K562 (cell line): ENCODE data around the gene KCNK2. TPM values are rescaled to one million over a fixed set of nuclear protein-coding genes. Genes with fewer than 3 reads are reported as not detected.

ENCODE experiments used
- ATAC-seq: fragments of 200-7000 bp; cut with Tn5 transposase; 3 replicates; pipeline ENCODE4 v1.9.1; 2020; ENCODE audit warnings: moderate library complexity
- BruUV-seq: library from RNA; stranded (reverse); fragments of 400-500 nt; replicated peaks from 2 replicates; lab custom pipeline; 2021; lab: Mats Ljungman, UMichigan
- CTCF ChIA-PET: fragments of 300-600 bp; formaldehyde crosslinking; extraction: SDS; loops from one replicate; lab custom pipeline; 2021; ENCODE audit warnings: low intra/inter-chr PET ratio; lab: Yijun Ruan, JAX
- POLR2A ChIA-PET: fragments of 300-600, 350-650 bp; sonication (Branson Sonifier 250); formaldehyde crosslinking; extraction: SDS; loops from one replicate; lab custom pipeline; 2021; ENCODE audit warnings: antibody characterized with exemption, inconsistent platforms; lab: Yijun Ruan, JAX
- DNase-seq, 4 experiments: peaks; one replicate each; pipeline versions ENCODE4 v3.0.0 to v3.0.0-alpha.2; 2011 to 2018; ENCODE audit warnings: low spot score in 3 of 4, mixed read lengths in 3 of 4; ENCODE audit errors: extremely low read depth in 1 of 4
- FAIRE-seq: peaks from 2 replicates; lab custom pipeline; 2011; peaks lifted over from hg19 to GRCh38; lab: Jason Lieb, UNC
- H2AFZ ChIP-seq: 2 replicates; pipeline ENCODE4 v1.6.0; 2011; ENCODE audit warnings: low read depth, low read length, control low read depth, inconsistent platforms
- H3K27ac ChIP-seq: fragments of 200-600 bp; 3 replicates; pipeline ENCODE4 v1.8.0; 2011; ENCODE audit warnings: low read depth, mild to moderate bottlenecking, control low read depth, inconsistent platforms, low read length, moderate library complexity, mixed read lengths; ENCODE audit errors: extremely low read depth
- H3K27me3 ChIP-seq, 2 experiments: fragments of 300-600 bp in 1 of 2; 2 replicates in 1 of 2; 3 replicates in 1 of 2; pipeline versions ENCODE4 v1.6.0 to v1.8.0; 2011; ENCODE audit warnings: inconsistent platforms in 2 of 2, low read length in 2 of 2, mild to moderate bottlenecking in 1 of 2, mixed read lengths in 1 of 2, moderate library complexity in 1 of 2; ENCODE audit not compliant: control insufficient read depth in 2 of 2, insufficient read depth in 2 of 2
- H3K36me3 ChIP-seq: fragments of 300-600 bp; 3 replicates; pipeline ENCODE4 v1.8.0; 2011; ENCODE audit warnings: mild to moderate bottlenecking, low read length, inconsistent platforms; ENCODE audit not compliant: control insufficient read depth, insufficient read depth
- H3K4me1 ChIP-seq, 2 experiments: fragments of 200-600 bp in 1 of 2; replicated peaks in 1 of 2; 2 replicates in 1 of 2; 3 replicates in 1 of 2; pipeline versions ENCODE4 v1.5.1 to v1.8.0; 2011; ENCODE audit warnings: inconsistent platforms in 2 of 2, low read length in 2 of 2, mild to moderate bottlenecking in 1 of 2, mixed read lengths in 1 of 2, moderate library complexity in 1 of 2; ENCODE audit not compliant: control insufficient read depth in 2 of 2, insufficient read depth in 2 of 2
- H3K4me2 ChIP-seq: 2 replicates; pipeline ENCODE4 v1.6.1; 2011; ENCODE audit warnings: low read length, control low read depth, inconsistent platforms, mixed read lengths; ENCODE audit not compliant: insufficient read depth
- H3K4me3 ChIP-seq: fragments of 200-600 bp; sonication (generic), shearing (Covaris generic); 2 replicates; pipeline ENCODE4 v1.5.1; 2016; ENCODE audit warnings: control low read depth, inconsistent platforms
- H3K79me2 ChIP-seq: fragments of 200-600 bp; 3 replicates; pipeline ENCODE4 v1.8.0; 2011; ENCODE audit warnings: low read length, inconsistent platforms; ENCODE audit not compliant: control insufficient read depth, insufficient read depth
- H3K9ac ChIP-seq, 2 experiments: 2 replicates each; pipeline versions ENCODE4 v1.6.0 to v1.6.1; 2011; ENCODE audit warnings: low read depth in 2 of 2, low read length in 2 of 2, control low read depth in 1 of 2, inconsistent platforms in 1 of 2, mild to moderate bottlenecking in 1 of 2, mixed read lengths in 1 of 2; ENCODE audit not compliant: insufficient read depth in 1 of 2
- H3K9me1 ChIP-seq: one replicate; pipeline ENCODE4 v1.6.0; 2011; ENCODE audit warnings: inconsistent platforms, mild to moderate bottlenecking, low read length, moderate library complexity; ENCODE audit not compliant: control insufficient read depth, insufficient read depth
- H3K9me3 ChIP-seq: replicated peaks from 2 replicates; pipeline ENCODE4 v1.5.1; 2011; ENCODE audit warnings: low read depth, low read length, inconsistent platforms; ENCODE audit not compliant: control insufficient read depth, insufficient read depth
- H4K20me1 ChIP-seq: replicated peaks from 2 replicates; pipeline ENCODE4 v1.6.1; 2011; ENCODE audit warnings: low read length, inconsistent platforms, mixed read lengths; ENCODE audit not compliant: control insufficient read depth, insufficient read depth
- BRF1 ChIP-seq: IDR thresholded peaks from 3 replicates; pipeline ENCODE4 v1.6.1; 2011; ENCODE audit warnings: borderline replicate concordance, mild to moderate bottlenecking; ENCODE audit not compliant: insufficient read length; ENCODE audit errors: extremely low read depth
- CHD2 ChIP-seq: IDR thresholded peaks from 2 replicates; pipeline ENCODE4 v1.6.1; 2011; ENCODE audit warnings: low read depth, low read length
- CREB1 ChIP-seq, 2 experiments: sonication (generic) in 1 of 2; formaldehyde crosslinking in 1 of 2; IDR thresholded peaks; 2 replicates each; pipeline versions ENCODE4 v1.6.1 to v1.8.0; 2012 to 2022; ENCODE audit warnings: inconsistent platforms in 1 of 2, mild to moderate bottlenecking in 1 of 2, missing genetic modification reagents in 1 of 2, moderate library complexity in 1 of 2
- GMEB1 ChIP-seq: fragments of 250-450 bp; sonication (Bioruptor Pico); IDR thresholded peaks from 2 replicates; pipeline ENCODE4 v1.4.0; 2020; ENCODE audit warnings: mild to moderate bottlenecking
- HDAC6 ChIP-seq: IDR thresholded peaks from 2 replicates; pipeline ENCODE4 v1.6.1; 2012; ENCODE audit warnings: low read depth, mild to moderate bottlenecking, control low read depth, inconsistent platforms, low read length, moderate library complexity
- JUN ChIP-seq, 2 experiments: sonication (generic) in 1 of 2; formaldehyde crosslinking in 1 of 2; IDR thresholded peaks; 2 replicates each; pipeline versions ENCODE4 v1.6.1 to v1.8.0; 2012 to 2022; ENCODE audit warnings: borderline replicate concordance in 2 of 2, mild to moderate bottlenecking in 2 of 2, improper control_type of control experiment in 1 of 2, low read depth in 1 of 2, low read length in 1 of 2, missing genetic modification reagents in 1 of 2
- MAFG ChIP-seq: fragments of 450-650 bp; conservative IDR thresholded peaks from 2 replicates; pipeline ENCODE4 v1.6.1; 2016; ENCODE audit warnings: missing genetic modification characterization, missing compliant biosample characterization
- MYNN ChIP-seq, 2 experiments: sonication (generic); formaldehyde crosslinking in 1 of 2; IDR thresholded peaks; 2 replicates each; pipeline versions ENCODE4 v1.5.0 to v1.6.1; 2016 to 2020; ENCODE audit warnings: antibody characterized with exemption in 1 of 2, missing genetic modification reagents in 1 of 2
- SP1 ChIP-seq: sonication (generic); formaldehyde crosslinking; IDR thresholded peaks from 2 replicates; pipeline ENCODE4 v1.8.1; 2022; ENCODE audit warnings: mild to moderate bottlenecking, missing genetic modification reagents
- SPI1 ChIP-seq: IDR thresholded peaks from 2 replicates; pipeline ENCODE4 v1.6.1; 2011; ENCODE audit warnings: low read depth, low read length, control low read depth, borderline replicate concordance
- SREBF1 ChIP-seq: fragments of 150-350 bp; IDR thresholded peaks from 2 replicates; pipeline ENCODE4 v1.6.1; 2014; ENCODE audit warnings: antibody characterized with exemption, low read depth, low read length, borderline replicate concordance
- SRSF1 ChIP-seq: fragments of 200-400 bp; formaldehyde crosslinking; IDR thresholded peaks from 2 replicates; pipeline ENCODE4 v1.6.1; 2017; ENCODE audit warnings: mild to moderate bottlenecking, low read depth, low read length, moderate library complexity
- SRSF9 ChIP-seq: fragments of 200-400 bp; formaldehyde crosslinking; IDR thresholded peaks from 2 replicates; pipeline ENCODE4 v1.6.1; 2017; ENCODE audit warnings: low read depth, low read length, borderline replicate concordance
- ZNF354B ChIP-seq: fragments of 250-450 bp; sonication (Bioruptor Pico); IDR thresholded peaks from 2 replicates; pipeline ENCODE4 v1.4.0; 2020
- ZNF444 ChIP-seq: fragments of 250-450 bp; sonication (Bioruptor Pico); IDR thresholded peaks from 2 replicates; pipeline ENCODE4 v1.4.0; 2020; ENCODE audit warnings: mild to moderate bottlenecking, moderate library complexity
- ZNF695 ChIP-seq: fragments of 450-650 bp; formaldehyde crosslinking; IDR thresholded peaks from 2 replicates; pipeline ENCODE4 v1.4.0; 2020; ENCODE audit warnings: mild to moderate bottlenecking, moderate library complexity
- WGBS: fragments of 100-300 bp; shearing (Covaris generic); methylation state at CpG from one replicate; pipeline ENCODE4 v1.1.6; 2016; ENCODE audit warnings: low coverage, mixed read lengths; ENCODE audit not compliant: insufficient coverage; ENCODE audit errors: missing lambda C conversion rate; 5-methylcytosine and 5-hydroxymethylcytosine counted together
- in situ Hi-C: fragments of 300-500 bp; cut with MboI; formaldehyde crosslinking; loops from 4 replicates; pipeline ENCODE4 v1.15.0; 2018; ENCODE audit warnings: inconsistent platforms, mixed read lengths
- intact Hi-C: fragments of 100-400 bp; cut with micrococcal nuclease; formaldehyde crosslinking; loops from 2 replicates; pipeline ENCODE4 v1.14.2; 2022
- polyA plus RNA-seq, 8 experiments: library from polyadenylated mRNA; depleted of rRNA in 4 of 8; stranded (reverse) in 5 of 8; unstranded in 3 of 8; fragments of >200 nt; fragmentation: Nextera tagmentation in 2 of 8; fragmentation: Illumina TruSeq in 1 of 8; extraction: Ambion mirVana in 2 of 8; extraction: Trizol in 1 of 8; gene quantifications; 2 replicates each; pipeline versions ENCODE4 v1.2.1 to v1.2.3, GENCODE V29; 2011 to 2014; ENCODE audit warnings: inconsistent platforms in 1 of 8, missing spikeins in 1 of 8
- total RNA-seq, 7 experiments: library from RNA; depleted of rRNA in 6 of 7; stranded (reverse); fragments of >200 nt in 6 of 7; fragmentation: Illumina TruSeq in 2 of 7; extraction: Trizol in 2 of 7; gene quantifications; 2 replicates each; pipeline versions ENCODE4 v1.2.1 to v1.2.3, GENCODE V29; 2011 to 2021; ENCODE audit warnings: low replicate concordance in 1 of 7

Gene KCNK2
- total and polyA plus RNA-seq, 9 of the 15 experiments (the other 6 are each of a cell fraction or from before 2014, with no cell fraction given), result 0.04 to 0.13 (median 0.05) TPM; not detected in 3

GRCh38 chr1:215181518-215181917 lies 99.0 kb downstream of the KCNK2 start:
- ATAC-seq (no peak), DNase-seq (no peak), FAIRE-seq (no peak)
- H4K20me1 ChIP-seq, result no peaks in the 10 kb centered on the region
- no peaks in the 10 kb centered on the region for H3K79me2 ChIP-seq
- BruUV-seq, result no TSS peak
- no peaks in the 10 kb centered on the region; the same call in 1 of the 2 replicates for H3K9me3 ChIP-seq
- ChIA-PET CTCF (no interaction called here), POLR2A (no interaction called here)
- H3K4me3 ChIP-seq, result no peak overlapping the region
- in situ Hi-C loops, result no loop called here
- no peaks in the 10 kb centered on the region for H3K9me1 ChIP-seq
- H3K27me3 ChIP-seq, result no peaks in the 10 kb centered on the region
- no peaks in the 10 kb centered on the region for H3K36me3 ChIP-seq
- H3K4me2 ChIP-seq, result no peak overlapping the region
- H3K9ac ChIP-seq, result no peak overlapping the region
- H3K4me1 ChIP-seq, result no peaks in the 10 kb centered on the region
- TF ChIP-seq CREB1 (IDR thresholded peaks at IDR 0.05), result no peak
- TF ChIP-seq CREB1 (CRISPR knock-in tag; IDR thresholded peaks at IDR 0.05), result no peak
- no peak for TF ChIP-seq CHD2
- TF ChIP-seq MYNN (IDR thresholded peaks at IDR 0.05), result no peak
- no peak for TF ChIP-seq MYNN (CRISPR knock-in tag; IDR thresholded peaks at IDR 0.05)
- no peak for TF ChIP-seq ZNF444 (CRISPR knock-in tag)
- no peak for TF ChIP-seq BRF1
- no peak for TF ChIP-seq ZNF354B (CRISPR knock-in tag)
- no peak for TF ChIP-seq ZNF695 (CRISPR knock-in tag)
- no peak for TF ChIP-seq MAFG (tag)
- TF ChIP-seq SP1 (CRISPR knock-in tag), result no peak
- TF ChIP-seq SPI1, result no peak
- TF ChIP-seq SRSF9, result no peak
- TF ChIP-seq SRSF1, result no peak
- no peak for TF ChIP-seq JUN (IDR thresholded peaks at IDR 0.05; ENCODE audit: borderline replicate concordance, low read depth, low read length)
- TF ChIP-seq JUN (CRISPR knock-in tag; IDR thresholded peaks at IDR 0.05; ENCODE audit: borderline replicate concordance), result no peak
- no peak for TF ChIP-seq SREBF1
- TF ChIP-seq HDAC6, result no peak
- TF ChIP-seq GMEB1 (CRISPR knock-in tag), result no peak
- TF ChIP-seq, all 486 proteins: peak for 0
- H2AFZ ChIP-seq, result no peak overlapping the region
- intact Hi-C loops, result no loop called here
- H3K27ac ChIP-seq, result no peak overlapping the region
- 0% methylated on average over 3 of the region's 3 CpGs for whole genome bisulfite sequencing
